H1 (cell line): ENCODE results near the gene FAM184B. TPM values are rescaled to one million over a fixed set of nuclear protein-coding genes. Genes with fewer than 3 reads are reported as not detected.

ENCODE experiments used
- CTCF ChIA-PET: fragments of 300-600 bp; sonication (Branson Sonifier 250); formaldehyde crosslinking; loops from one replicate; lab custom pipeline; 2021; ENCODE audit not compliant: partially characterized antibody; lab: Charles Lee
- POLR2A ChIA-PET: fragments of 300-600 bp; sonication (Branson Sonifier 250); formaldehyde crosslinking; loops from one replicate; lab custom pipeline; 2021; ENCODE audit warnings: inconsistent platforms; ENCODE audit not compliant: partially characterized antibody; lab: Charles Lee
- DNase-seq, 2 experiments: peaks; one replicate each; pipeline versions ENCODE4 v3.0.0 to v3.0.0-alpha.2; 2010 to 2022; ENCODE audit warnings: low spot score in 2 of 2, low read depth in 1 of 2, mixed read lengths in 1 of 2
- FAIRE-seq: peaks from 2 replicates; lab custom pipeline; 2011; peaks lifted over from hg19 to GRCh38; lab: Jason Lieb, UNC
- H2AFZ ChIP-seq: 2 replicates; pipeline ENCODE4 v1.8.1; 2012; ENCODE audit warnings: low read length, inconsistent platforms
- H2AK5ac ChIP-seq: 2 replicates; pipeline ENCODE4 v1.6.1; 2013; ENCODE audit warnings: low read depth, low read length
- H2BK120ac ChIP-seq: replicated peaks from 2 replicates; pipeline ENCODE3; 2013; ENCODE audit warnings: low read depth, low read length, inconsistent platforms
- H2BK12ac ChIP-seq: 2 replicates; pipeline ENCODE4 v1.6.1; 2013; ENCODE audit warnings: low read depth, low read length
- H2BK15ac ChIP-seq: 2 replicates; pipeline ENCODE4 v1.6.1; 2013; ENCODE audit warnings: low read length
- H2BK20ac ChIP-seq: 2 replicates; pipeline ENCODE4 v1.6.1; 2013; ENCODE audit warnings: low read length
- H2BK5ac ChIP-seq: 2 replicates; pipeline ENCODE4 v1.6.1; 2013; ENCODE audit warnings: low read depth, low read length
- H3K14ac ChIP-seq: 2 replicates; pipeline ENCODE4 v1.6.1; 2013; ENCODE audit warnings: inconsistent platforms; ENCODE audit not compliant: insufficient read length
- H3K18ac ChIP-seq: 2 replicates; pipeline ENCODE4 v1.6.1; 2013; ENCODE audit warnings: low read length; ENCODE audit errors: extremely low read depth
- H3K23ac ChIP-seq: 2 replicates; pipeline ENCODE4 v1.6.1; 2013; ENCODE audit warnings: inconsistent platforms; ENCODE audit not compliant: insufficient read length
- H3K23me2 ChIP-seq: 2 replicates; pipeline ENCODE4 v1.6.1; 2013; ENCODE audit warnings: low read depth, low read length
- H3K27ac ChIP-seq: 2 replicates; pipeline ENCODE4 v1.6.1; 2011; ENCODE audit warnings: low read depth, low read length, inconsistent platforms
- H3K27me3 ChIP-seq, 4 experiments: replicated peaks in 1 of 4; 1 replicate in 1 of 4; 2 replicates in 3 of 4; pipeline versions ENCODE4 v1.6.1 to v1.8.1; 2011 to 2013; ENCODE audit warnings: low read length in 3 of 4, mild to moderate bottlenecking in 3 of 4, inconsistent platforms in 2 of 4, mixed read lengths in 2 of 4, moderate library complexity in 1 of 4; ENCODE audit not compliant: control insufficient read depth in 3 of 4, insufficient read depth in 3 of 4; ENCODE audit errors: extremely low read depth in 1 of 4
- H3K36me3 ChIP-seq, 4 experiments: 2 replicates each; pipeline versions ENCODE4 v1.6.1 to v1.8.1; 2011 to 2013; ENCODE audit warnings: mild to moderate bottlenecking in 4 of 4, low read length in 3 of 4, moderate library complexity in 2 of 4, control low read depth in 1 of 4, inconsistent platforms in 1 of 4; ENCODE audit not compliant: insufficient read depth in 4 of 4, control insufficient read depth in 2 of 4
- H3K4ac ChIP-seq: replicated peaks from 2 replicates; pipeline ENCODE3; 2013; ENCODE audit warnings: low read length, low read depth, mixed read lengths, inconsistent platforms; ENCODE audit not compliant: insufficient read length
- H3K4me1 ChIP-seq, 4 experiments: replicated peaks in 1 of 4; 1 replicate in 1 of 4; 2 replicates in 3 of 4; pipeline versions ENCODE4 v1.6.1 to v1.8.1; 2011 to 2013; ENCODE audit warnings: low read length in 3 of 4, inconsistent platforms in 2 of 4, mixed read lengths in 1 of 4; ENCODE audit not compliant: insufficient read depth in 4 of 4, control insufficient read depth in 3 of 4
- H3K4me2 ChIP-seq, 2 experiments: 2 replicates each; pipeline versions ENCODE4 v1.6.1 to v1.8.1; 2011 to 2013; ENCODE audit warnings: low read depth in 2 of 2, low read length in 2 of 2, control low read depth in 1 of 2, inconsistent platforms in 1 of 2, mild to moderate bottlenecking in 1 of 2; ENCODE audit not compliant: insufficient read depth in 1 of 2
- H3K4me3 ChIP-seq, 4 experiments: fragments of 200-600, 300-600 bp in 1 of 4; sonication (generic), shearing (Covaris generic), sonication (Bioruptor Twin) in 1 of 4; 2 replicates each; pipeline versions ENCODE4 v1.5.1 to v1.8.1; 2011 to 2016; ENCODE audit warnings: low read length in 4 of 4, low read depth in 3 of 4, control low read depth in 2 of 4, inconsistent platforms in 2 of 4, mild to moderate bottlenecking in 2 of 4, mixed read lengths in 1 of 4, moderate library complexity in 1 of 4; ENCODE audit not compliant: insufficient read depth in 2 of 4; ENCODE audit errors: extremely low read depth in 1 of 4
- H3K56ac ChIP-seq: replicated peaks from 2 replicates; pipeline ENCODE3; 2013; ENCODE audit warnings: low read depth, mild to moderate bottlenecking, mixed read lengths, low read length, inconsistent platforms; ENCODE audit not compliant: insufficient read length
- H3K79me1 ChIP-seq: 2 replicates; pipeline ENCODE4 v1.6.1; 2013; ENCODE audit warnings: low read depth, low read length, control low read depth
- H3K79me2 ChIP-seq, 2 experiments: 2 replicates each; pipeline versions ENCODE4 v1.6.1 to v1.8.1; 2012 to 2013; ENCODE audit warnings: low read length in 2 of 2, mild to moderate bottlenecking in 2 of 2, inconsistent platforms in 1 of 2; ENCODE audit not compliant: insufficient read depth in 2 of 2, control insufficient read depth in 1 of 2
- H3K9ac ChIP-seq, 4 experiments: replicated peaks in 1 of 4; 1 replicate in 1 of 4; 2 replicates in 3 of 4; pipeline versions ENCODE4 v1.6.1 to v1.8.1; 2011 to 2013; ENCODE audit warnings: low read depth in 3 of 4, low read length in 3 of 4, control low read depth in 2 of 4, mild to moderate bottlenecking in 2 of 4, moderate library complexity in 2 of 4, inconsistent platforms in 1 of 4; ENCODE audit errors: extremely low read depth in 1 of 4
- H3K9me3 ChIP-seq, 2 experiments: 2 replicates each; pipeline versions ENCODE4 v1.6.1 to v1.8.1; 2012 to 2013; ENCODE audit warnings: mild to moderate bottlenecking in 2 of 2, moderate library complexity in 2 of 2, control low read depth in 1 of 2, inconsistent platforms in 1 of 2, low read depth in 1 of 2, low read length in 1 of 2, mixed read lengths in 1 of 2; ENCODE audit not compliant: insufficient read depth in 2 of 2
- H4K20me1 ChIP-seq, 2 experiments: replicated peaks in 1 of 2; 2 replicates each; pipeline versions ENCODE3 to v1.8.1; 2011 to 2013; ENCODE audit warnings: inconsistent platforms in 2 of 2, low read length in 2 of 2, mild to moderate bottlenecking in 1 of 2; ENCODE audit not compliant: insufficient read depth in 2 of 2, control insufficient read depth in 1 of 2
- H4K5ac ChIP-seq: 2 replicates; pipeline ENCODE4 v1.6.1; 2013; ENCODE audit warnings: low read length, low read depth, mixed read lengths, inconsistent platforms; ENCODE audit not compliant: insufficient read length
- H4K8ac ChIP-seq: 2 replicates; pipeline ENCODE4 v1.8.0; 2013; ENCODE audit warnings: mild to moderate bottlenecking, moderate library complexity, low read length, inconsistent platforms; ENCODE audit not compliant: insufficient read depth; ENCODE audit errors: extremely low read depth
- H4K91ac ChIP-seq: replicated peaks from 2 replicates; pipeline ENCODE3; 2013; ENCODE audit warnings: low read length, mixed read lengths, inconsistent platforms; ENCODE audit not compliant: insufficient read length
- CBX8 ChIP-seq: fragments of 300-800, 300-1000 bp; sonication (generic); IDR thresholded peaks from 2 replicates; pipeline ENCODE4 v1.7.1; 2016; ENCODE audit warnings: low read depth, low read length, borderline replicate concordance
- E2F6 ChIP-seq: IDR thresholded peaks from 2 replicates; pipeline ENCODE4 v1.6.1; 2012; ENCODE audit warnings: inconsistent platforms
- FOSL1 ChIP-seq: IDR thresholded peaks from 2 replicates; pipeline ENCODE4 v1.6.1; 2011; ENCODE audit warnings: mild to moderate bottlenecking, low read depth, low read length, moderate library complexity; ENCODE audit not compliant: insufficient read depth
- KDM4A ChIP-seq: IDR thresholded peaks from one replicate; pipeline ENCODE4 v1.7.1; 2012; ENCODE audit warnings: low read depth, mild to moderate bottlenecking, moderate library complexity, low read length, inconsistent platforms; ENCODE audit not compliant: severe bottlenecking
- MAFK ChIP-seq: IDR thresholded peaks from 2 replicates; pipeline ENCODE4 v1.6.1; 2012; ENCODE audit warnings: low read depth, mild to moderate bottlenecking, improper control_type of control experiment, low read length
- RFX5 ChIP-seq: IDR thresholded peaks from 2 replicates; pipeline ENCODE4 v1.6.1; 2011; ENCODE audit warnings: low read depth, low read length, improper control_type of control experiment, borderline replicate concordance
- WGBS, 2 experiments: shearing (Covaris generic) in 1 of 2; methylation state at CpG; one replicate each; pipeline versions ENCODE4 v1.1.6 to v1.1.7; 2013 to 2015; ENCODE audit warnings: low lambda C conversion rate in 2 of 2, mixed read lengths in 2 of 2, inconsistent platforms in 1 of 2, low coverage in 1 of 2, missing lambda C conversion rate in 1 of 2; ENCODE audit not compliant: insufficient replicate concordance in 2 of 2, insufficient coverage in 1 of 2, insufficient read length in 1 of 2; ENCODE audit errors: extremely low coverage in 1 of 2, missing lambda C conversion rate in 1 of 2; 5-methylcytosine and 5-hydroxymethylcytosine counted together
- polyA plus RNA-seq, 7 experiments: library from polyadenylated mRNA; depleted of rRNA in 3 of 7; stranded (reverse) in 5 of 7; unstranded in 2 of 7; fragments of >200 nt in 5 of 7; fragments of 200-250 nt in 2 of 7; gene quantifications; 1 replicate in 5 of 7; 2 replicates in 1 of 7; 4 replicates in 1 of 7; pipeline versions ENCODE4 v1.2.1 to v1.2.3, GENCODE V29; 2011 to 2013; ENCODE audit warnings: missing spikeins in 2 of 7, mixed read lengths in 2 of 7
- total RNA-seq: library from RNA; stranded (reverse); fragmentation: NEBNext Ultra II Directional; extraction: Animal tissue kit (Norgen Biotek cat#: 25700); gene quantifications from 2 replicates; pipeline ENCODE4 v1.2.1, GENCODE V29; 2021

The FAM184B gene
- total and polyA plus RNA-seq, 2 of the 8 experiments (the other 6 are each of a cell fraction or from before 2014, with no cell fraction given): 0.05 to 0.39 TPM

GRCh38 chr4:17719106-17719505, 62.3 kb downstream of the FAM184B start:
- Histone ChIP-seq H4K5ac (no peak overlapping the region), H2BK15ac (no peak overlapping the region), H2BK5ac (no peak overlapping the region), H4K20me1 (no peaks in the 10 kb centered on the region), H2AFZ (no peak overlapping the region), H3K4me1 (peaks cover 0 to 8% (median 3%) of the 10 kb centered on the region in 4 experiments; a peak in 5 of 7 replicates), H3K27ac (no peak overlapping the region), H2BK20ac (no peak overlapping the region), H3K27me3 (no peaks in the 10 kb centered on the region), H4K8ac (no peak overlapping the region), H3K4me2 (no peak overlapping the region), H4K91ac (no peak overlapping the region), H2BK12ac (no peak overlapping the region), H3K36me3 (no peaks in the 10 kb centered on the region), H3K4me3 (no peak overlapping the region), H3K23ac (no peak overlapping the region), H3K23me2 (no peaks in the 10 kb centered on the region), H3K14ac (no peak overlapping the region), H2BK120ac (no peak overlapping the region), H3K79me1 (no peaks in the 10 kb centered on the region), H2AK5ac (no peak overlapping the region), H3K79me2 (no peaks in the 10 kb centered on the region), H3K18ac (no peak overlapping the region), H3K9ac (no peak overlapping the region), H3K4ac (no peak overlapping the region), H3K9me3 (no peaks in the 10 kb centered on the region)
- 84% methylated on average over 5 of the region's 5 CpGs; no CpG with 5 or more reads in 1 of the 2 experiments for WGBS, 2 experiments
- DNase-seq (peak in 1 of 2 experiments; percentile 8), FAIRE-seq (no peak)
- ChIA-PET CTCF (interaction anchor here (0.6 kb wide), 1 partner anchor 28 kb away, joined by 3 read pairs; no protein-coding TSS in a partner anchor), POLR2A (no interaction called here)
- TF ChIP-seq CBX8: no peak
- no peak for TF ChIP-seq E2F6
- TF ChIP-seq FOSL1: no peak
- TF ChIP-seq MAFK: no peak
- no peak for TF ChIP-seq RFX5
- no peak for TF ChIP-seq KDM4A
- TF ChIP-seq, all 59 proteins: peak for 0
- no peak overlapping the region for H3K56ac ChIP-seq
